Measurements from ENCODE around the gene POLE.
"Not testable (repeated sequence)": the region's sequence is repeated elsewhere in the genome, so short reads cannot be mapped to it uniquely, and the experiment has no call there.

- TF ChIP-seq, protein P1, sequence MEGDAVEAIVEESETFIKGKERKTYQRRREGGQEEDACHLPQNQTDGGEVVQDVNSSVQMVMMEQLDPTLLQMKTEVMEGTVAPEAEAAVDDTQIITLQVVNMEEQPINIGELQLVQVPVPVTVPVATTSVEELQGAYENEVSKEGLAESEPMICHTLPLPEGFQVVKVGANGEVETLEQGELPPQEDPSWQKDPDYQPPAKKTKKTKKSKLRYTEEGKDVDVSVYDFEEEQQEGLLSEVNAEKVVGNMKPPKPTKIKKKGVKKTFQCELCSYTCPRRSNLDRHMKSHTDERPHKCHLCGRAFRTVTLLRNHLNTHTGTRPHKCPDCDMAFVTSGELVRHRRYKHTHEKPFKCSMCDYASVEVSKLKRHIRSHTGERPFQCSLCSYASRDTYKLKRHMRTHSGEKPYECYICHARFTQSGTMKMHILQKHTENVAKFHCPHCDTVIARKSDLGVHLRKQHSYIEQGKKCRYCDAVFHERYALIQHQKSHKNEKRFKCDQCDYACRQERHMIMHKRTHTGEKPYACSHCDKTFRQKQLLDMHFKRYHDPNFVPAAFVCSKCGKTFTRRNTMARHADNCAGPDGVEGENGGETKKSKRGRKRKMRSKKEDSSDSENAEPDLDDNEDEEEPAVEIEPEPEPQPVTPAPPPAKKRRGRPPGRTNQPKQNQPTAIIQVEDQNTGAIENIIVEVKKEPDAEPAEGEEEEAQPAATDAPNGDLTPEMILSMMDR (IDR thresholded peaks at IDR 0.05): not testable (repeated sequence)
- not testable (repeated sequence) for TF ChIP-seq POLR2A (IDR thresholded peaks at IDR 0.05)
Measured at GRCh38 chr12:132694888-132695287, 7.7 kb upstream of the POLE start.

Data from Peyer's patch (tissue), 4 donors.